ENCODE measurements around the gene AMOTL1.

DNA sequence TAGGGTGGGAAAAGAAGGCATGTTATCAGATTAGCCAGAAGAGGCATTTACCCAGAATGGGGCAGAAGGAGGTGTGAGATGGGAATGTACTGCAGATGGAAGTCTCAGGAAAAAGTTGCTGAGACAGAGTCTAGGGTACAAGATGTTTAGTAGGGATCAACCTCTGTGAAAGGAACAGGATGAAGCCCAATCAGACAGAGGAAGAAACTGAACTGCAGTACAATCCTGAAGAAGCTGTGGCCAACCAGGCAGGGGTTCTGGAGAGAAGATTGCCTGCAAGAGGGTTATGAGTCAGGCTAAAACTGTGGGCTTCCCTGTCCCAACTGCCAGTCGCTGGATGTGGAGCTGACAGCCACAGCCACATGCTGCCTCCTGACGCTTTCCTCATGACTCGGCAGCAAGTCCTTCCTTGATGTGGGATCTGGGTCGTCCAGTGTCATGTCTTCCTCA lies 141.2 kb downstream of the AMOTL1 start:
- TF ChIP-seq, protein P1, sequence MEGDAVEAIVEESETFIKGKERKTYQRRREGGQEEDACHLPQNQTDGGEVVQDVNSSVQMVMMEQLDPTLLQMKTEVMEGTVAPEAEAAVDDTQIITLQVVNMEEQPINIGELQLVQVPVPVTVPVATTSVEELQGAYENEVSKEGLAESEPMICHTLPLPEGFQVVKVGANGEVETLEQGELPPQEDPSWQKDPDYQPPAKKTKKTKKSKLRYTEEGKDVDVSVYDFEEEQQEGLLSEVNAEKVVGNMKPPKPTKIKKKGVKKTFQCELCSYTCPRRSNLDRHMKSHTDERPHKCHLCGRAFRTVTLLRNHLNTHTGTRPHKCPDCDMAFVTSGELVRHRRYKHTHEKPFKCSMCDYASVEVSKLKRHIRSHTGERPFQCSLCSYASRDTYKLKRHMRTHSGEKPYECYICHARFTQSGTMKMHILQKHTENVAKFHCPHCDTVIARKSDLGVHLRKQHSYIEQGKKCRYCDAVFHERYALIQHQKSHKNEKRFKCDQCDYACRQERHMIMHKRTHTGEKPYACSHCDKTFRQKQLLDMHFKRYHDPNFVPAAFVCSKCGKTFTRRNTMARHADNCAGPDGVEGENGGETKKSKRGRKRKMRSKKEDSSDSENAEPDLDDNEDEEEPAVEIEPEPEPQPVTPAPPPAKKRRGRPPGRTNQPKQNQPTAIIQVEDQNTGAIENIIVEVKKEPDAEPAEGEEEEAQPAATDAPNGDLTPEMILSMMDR (IDR thresholded peaks at IDR 0.05; ENCODE audit: borderline replicate concordance, extremely low read depth, low read length, poor library complexity, severe bottlenecking), result no peak
- no peak for TF ChIP-seq EZH2 (IDR thresholded peaks at IDR 0.05; ENCODE audit: borderline replicate concordance, low read depth, low read length, severe bottlenecking)
